Adipocyte (in vitro differentiated cells): ENCODE results near the gene HMCN1.

Experiments used
- DNase-seq: peaks from one replicate; pipeline ENCODE4 v3.0.0-alpha.2; 2015; ENCODE audit warnings: low read depth
- H3K27me3 ChIP-seq: replicated peaks from 2 replicates; pipeline ENCODE4 v1.7.0; 2013; ENCODE audit warnings: mild to moderate bottlenecking, low read length, moderate library complexity; ENCODE audit not compliant: control insufficient read depth, insufficient read depth
- H3K36me3 ChIP-seq: 2 replicates; pipeline ENCODE4 v1.7.0; 2013; ENCODE audit warnings: low read length, mild to moderate bottlenecking, moderate library complexity; ENCODE audit not compliant: control insufficient read depth, insufficient read depth, severe bottlenecking
- H3K4me1 ChIP-seq: 2 replicates; pipeline ENCODE4 v1.7.0; 2013; ENCODE audit warnings: mild to moderate bottlenecking, low read length, moderate library complexity; ENCODE audit not compliant: control insufficient read depth, insufficient read depth
- H3K4me3 ChIP-seq: 2 replicates; pipeline ENCODE4 v1.7.0; 2013; ENCODE audit warnings: mild to moderate bottlenecking, low read length, moderate library complexity
- H3K9ac ChIP-seq: 2 replicates; pipeline ENCODE4 v1.7.0; 2013; ENCODE audit warnings: mild to moderate bottlenecking, low read length, moderate library complexity
- H3K9me3 ChIP-seq: 2 replicates; pipeline ENCODE4 v1.7.0; 2013; ENCODE audit warnings: mild to moderate bottlenecking, low read length, moderate library complexity; ENCODE audit not compliant: control insufficient read depth

HMCN1 gene

DNA sequence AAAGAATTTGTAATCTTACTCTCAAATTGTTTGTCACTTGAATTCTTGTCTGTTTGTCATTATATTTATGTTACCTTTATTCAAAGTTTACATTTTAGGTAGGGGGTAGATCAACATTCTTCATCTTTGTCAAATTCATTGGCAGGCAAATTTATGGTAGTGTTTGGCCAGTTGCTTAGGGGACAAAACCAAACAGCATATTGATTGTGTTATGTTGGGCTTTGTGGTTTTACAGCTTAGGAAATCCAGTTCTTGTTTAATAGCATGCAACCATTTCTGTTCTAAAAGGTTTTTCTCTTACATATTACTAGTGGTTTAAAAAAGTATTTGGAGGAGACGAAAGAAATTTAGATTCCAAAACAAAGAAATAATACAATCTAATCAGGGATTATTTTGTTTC lies 91.4 kb downstream of the HMCN1 start:
- no peaks in the 10 kb centered on the region for H3K36me3 ChIP-seq
- DNase-seq = peak; percentile 29
- no peaks in the 10 kb centered on the region for H3K9me3 ChIP-seq
- no peaks in the 10 kb centered on the region for H3K27me3 ChIP-seq
- H3K4me1 ChIP-seq = peaks cover 16% of the 10 kb centered on the region
- no peak overlapping the region for H3K4me3 ChIP-seq
- H3K9ac ChIP-seq = no peak overlapping the region

DNA sequence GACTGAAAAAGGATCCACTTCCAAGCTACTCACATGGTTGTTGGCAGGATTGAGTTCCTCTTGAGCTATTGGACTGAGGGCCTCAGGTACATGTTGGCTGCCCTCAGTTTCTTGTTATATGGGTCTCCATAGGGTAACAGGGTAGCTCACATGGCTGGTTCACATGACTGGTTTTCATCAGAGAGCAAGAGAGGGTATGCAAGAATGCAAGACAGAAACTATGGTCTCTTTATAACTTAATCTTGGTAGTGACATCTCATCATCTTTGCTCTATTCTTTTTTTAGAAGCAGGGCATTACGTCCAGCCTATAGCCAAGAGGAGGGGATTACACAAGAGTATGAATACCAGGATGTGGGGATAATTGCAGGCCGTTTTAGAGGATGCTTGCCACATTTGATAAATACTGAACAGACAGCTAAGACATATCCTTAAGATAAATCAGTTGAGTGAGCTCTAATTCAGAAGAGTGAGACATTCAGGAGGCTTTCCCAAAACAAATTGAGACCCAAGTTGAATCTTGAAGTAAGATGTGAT lies 100.2 kb downstream of the HMCN1 start:
- Histone ChIP-seq H3K4me1 (no peaks in the 10 kb centered on the region), H3K9ac (no peak overlapping the region), H3K36me3 (no peaks in the 10 kb centered on the region), H3K9me3 (no peaks in the 10 kb centered on the region), H3K4me3 (no peak overlapping the region), H3K27me3 (no peaks in the 10 kb centered on the region)
- no peak for DNase-seq

DNA sequence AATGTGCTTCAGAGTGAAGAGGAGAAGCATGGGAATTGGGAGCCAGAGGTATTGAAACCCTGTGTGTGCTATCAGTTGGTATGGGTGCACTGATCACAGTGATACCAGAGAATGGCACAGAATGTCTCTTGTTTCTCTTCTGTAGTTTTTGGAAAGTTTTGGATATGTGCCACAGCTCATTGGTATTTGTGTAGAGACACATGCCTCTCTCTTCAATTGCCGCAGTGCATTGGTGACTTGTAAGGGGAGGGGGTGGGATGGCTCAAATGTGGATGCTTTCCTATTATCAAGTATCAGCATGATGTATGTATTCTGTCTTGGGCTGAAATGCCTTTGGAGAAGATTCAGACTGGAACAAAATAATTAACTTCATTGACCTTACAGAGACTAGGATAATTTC lies 101.0 kb downstream of the HMCN1 start:
- Histone ChIP-seq H3K9ac (no peak overlapping the region), H3K27me3 (no peaks in the 10 kb centered on the region), H3K9me3 (no peaks in the 10 kb centered on the region), H3K4me3 (no peak overlapping the region), H3K4me1 (no peaks in the 10 kb centered on the region), H3K36me3 (no peaks in the 10 kb centered on the region)
- no peak for DNase-seq

DNA sequence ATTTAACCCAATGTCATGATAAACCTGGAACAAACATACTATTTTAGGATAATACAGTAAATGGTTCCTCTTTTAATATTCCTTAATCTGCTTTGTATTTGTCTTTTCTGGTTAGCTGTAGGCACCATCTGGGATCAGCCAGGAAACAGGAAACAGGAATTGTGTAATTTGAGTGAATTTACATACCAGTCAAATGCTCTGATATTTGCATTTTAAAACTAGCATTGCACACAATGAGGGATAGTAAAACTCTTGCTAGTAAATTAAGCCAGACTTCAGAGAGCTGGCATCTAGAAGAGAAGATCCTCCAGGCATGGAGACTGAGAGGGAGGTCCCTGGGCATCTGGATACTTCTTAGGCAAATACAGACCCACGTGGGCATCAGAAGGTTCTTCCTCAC lies 103.5 kb downstream of the HMCN1 start:
- Histone ChIP-seq H3K9me3 (no peaks in the 10 kb centered on the region), H3K4me3 (no peak overlapping the region), H3K4me1 (no peaks in the 10 kb centered on the region), H3K36me3 (no peaks in the 10 kb centered on the region), H3K9ac (no peak overlapping the region), H3K27me3 (no peaks in the 10 kb centered on the region)
- no peak for DNase-seq

DNA sequence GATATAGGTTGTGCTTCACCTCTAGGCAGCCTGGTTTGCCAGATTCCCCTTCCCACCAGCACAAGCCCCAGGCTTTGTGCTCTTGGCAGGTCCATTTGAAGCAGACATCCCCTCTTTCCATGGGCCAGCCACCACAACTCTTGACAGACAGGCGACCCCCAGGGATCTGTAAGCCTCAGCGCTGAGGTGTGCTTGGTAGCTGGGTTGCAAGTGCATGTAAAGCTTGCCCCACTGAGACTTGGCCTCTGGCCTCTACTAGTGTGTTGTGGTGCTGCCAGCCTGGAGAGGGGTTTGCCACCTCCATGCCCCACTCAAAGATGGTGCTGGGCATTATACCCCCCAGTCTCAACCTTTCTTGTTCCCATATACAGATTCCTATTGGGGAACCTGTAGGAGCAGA lies 103.9 kb downstream of the HMCN1 start:
- H3K9ac ChIP-seq = no peak overlapping the region
- no peak for DNase-seq
- no peaks in the 10 kb centered on the region for H3K4me1 ChIP-seq
- no peaks in the 10 kb centered on the region for H3K27me3 ChIP-seq
- H3K4me3 ChIP-seq = no peak overlapping the region
- no peaks in the 10 kb centered on the region for H3K36me3 ChIP-seq
- no peaks in the 10 kb centered on the region for H3K9me3 ChIP-seq

DNA sequence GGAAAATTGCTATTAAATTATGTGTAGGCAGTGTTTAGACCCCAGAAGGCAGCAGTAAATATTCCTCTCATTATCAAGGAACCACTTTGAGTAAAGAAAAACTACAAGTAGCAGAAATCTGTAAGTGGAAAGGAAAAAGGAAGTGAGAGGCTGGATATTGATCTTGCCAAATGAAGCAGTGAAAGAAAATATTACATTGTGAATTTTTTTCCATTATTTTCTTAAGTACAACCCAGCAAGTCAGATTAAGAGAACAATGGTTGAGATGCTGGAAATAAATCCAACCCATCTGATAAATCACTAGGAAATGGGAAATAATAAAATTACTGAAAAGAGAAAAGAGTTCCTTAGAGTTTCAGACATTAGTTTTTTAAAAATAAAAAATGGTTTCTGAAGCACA lies 106.7 kb downstream of the HMCN1 start:
- Histone ChIP-seq H3K36me3 (no peaks in the 10 kb centered on the region), H3K4me3 (no peak overlapping the region), H3K27me3 (no peaks in the 10 kb centered on the region), H3K9me3 (no peaks in the 10 kb centered on the region), H3K9ac (no peak overlapping the region), H3K4me1 (peaks cover 9% of the 10 kb centered on the region)
- no peak for DNase-seq

DNA sequence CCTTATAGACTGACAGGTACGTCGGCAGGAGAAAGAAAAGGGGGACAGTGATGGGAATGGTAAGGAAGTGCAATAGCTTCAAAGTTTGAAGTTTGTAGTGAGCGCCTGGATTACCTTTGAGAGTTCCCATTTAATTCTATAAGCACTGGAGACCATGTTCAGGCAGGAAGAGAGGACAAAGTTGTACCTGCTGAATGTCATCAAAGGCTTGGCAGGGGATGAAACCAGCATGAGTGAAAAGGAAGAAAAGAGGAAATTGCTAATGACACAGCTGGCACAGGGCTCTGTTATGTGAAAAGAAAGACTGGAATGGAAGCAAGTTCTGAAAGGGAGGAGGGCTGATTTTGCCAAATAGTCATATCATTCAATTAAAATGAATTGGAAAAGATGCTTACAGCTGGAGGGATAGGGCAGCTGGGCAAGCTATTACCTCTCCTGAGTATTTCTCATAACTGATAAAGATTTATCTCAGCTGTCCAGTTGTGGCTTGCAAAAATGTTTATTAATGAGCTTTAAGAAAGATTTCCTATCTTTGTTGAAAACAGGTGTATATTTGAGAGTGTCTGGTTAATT lies 109.2 kb downstream of the HMCN1 start:
- Histone ChIP-seq H3K9me3 (no peaks in the 10 kb centered on the region), H3K27me3 (no peaks in the 10 kb centered on the region), H3K9ac (no peak overlapping the region), H3K4me1 (peaks cover 21% of the 10 kb centered on the region), H3K36me3 (no peaks in the 10 kb centered on the region), H3K4me3 (no peak overlapping the region)
- DNase-seq = no peak

DNA sequence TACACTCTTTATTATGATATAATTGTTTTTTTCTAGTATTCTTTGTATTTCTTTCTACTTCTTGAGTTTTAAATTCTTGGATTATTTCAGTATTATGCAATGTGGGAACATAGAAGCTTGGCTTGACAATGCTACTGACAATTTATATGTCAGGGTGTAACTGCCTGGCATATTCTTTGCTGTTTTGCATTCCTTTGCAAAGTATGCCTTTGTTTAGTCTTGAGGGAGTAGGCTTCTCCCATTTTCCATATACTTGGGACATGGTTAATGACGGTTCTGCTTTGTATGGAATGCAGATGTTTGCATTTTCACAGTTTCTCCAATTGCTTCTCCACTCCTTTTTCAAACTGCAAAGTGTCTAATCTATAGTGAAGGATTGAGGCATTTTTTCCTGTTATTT lies 109.8 kb downstream of the HMCN1 start:
- Histone ChIP-seq H3K4me1 (peaks cover 21% of the 10 kb centered on the region), H3K9me3 (no peaks in the 10 kb centered on the region), H3K4me3 (no peak overlapping the region), H3K9ac (no peak overlapping the region), H3K27me3 (no peaks in the 10 kb centered on the region), H3K36me3 (no peaks in the 10 kb centered on the region)
- peak; percentile 36 for DNase-seq

DNA sequence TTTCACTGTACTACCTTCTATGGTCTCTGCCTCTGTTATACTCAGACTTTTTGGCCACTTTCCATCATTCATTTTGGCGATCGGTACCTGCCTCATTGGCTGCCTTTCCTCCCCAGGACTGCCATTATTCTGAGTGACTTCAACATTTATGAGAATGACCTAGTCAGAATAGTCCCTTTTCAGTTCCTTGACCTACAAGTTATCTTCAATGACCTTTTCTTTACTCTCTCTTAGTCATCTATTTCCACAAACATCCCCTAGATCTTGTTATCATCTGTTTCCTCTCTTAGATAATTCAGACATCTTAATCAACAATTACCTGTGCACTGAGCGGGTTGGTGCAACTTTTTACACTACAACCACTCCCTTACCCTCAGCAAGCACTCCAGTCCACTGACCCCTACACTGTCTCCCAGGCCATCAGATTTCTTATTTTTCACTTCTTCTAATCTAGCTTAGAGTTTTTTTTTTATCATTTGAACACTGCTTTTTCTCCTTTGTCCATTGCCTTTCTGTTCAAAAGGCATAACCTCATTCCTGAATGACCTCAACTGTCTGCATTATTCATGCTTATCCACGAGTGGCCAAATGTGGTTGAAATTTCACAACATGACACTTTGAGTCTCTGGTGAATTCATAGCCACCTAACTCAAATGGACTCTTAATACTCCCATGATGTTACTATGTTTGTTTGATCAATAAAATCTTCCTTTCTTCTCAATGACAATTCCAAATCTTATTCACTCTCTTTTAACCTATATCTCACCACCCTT lies 112.7 kb downstream of the HMCN1 start:
- DNase-seq = peak; percentile 44
- H3K9ac ChIP-seq = no peak overlapping the region
- H3K36me3 ChIP-seq = no peaks in the 10 kb centered on the region
- H3K4me3 ChIP-seq = no peak overlapping the region
- H3K9me3 ChIP-seq = no peaks in the 10 kb centered on the region
- H3K27me3 ChIP-seq = no peaks in the 10 kb centered on the region
- peaks cover 26% of the 10 kb centered on the region for H3K4me1 ChIP-seq

DNA sequence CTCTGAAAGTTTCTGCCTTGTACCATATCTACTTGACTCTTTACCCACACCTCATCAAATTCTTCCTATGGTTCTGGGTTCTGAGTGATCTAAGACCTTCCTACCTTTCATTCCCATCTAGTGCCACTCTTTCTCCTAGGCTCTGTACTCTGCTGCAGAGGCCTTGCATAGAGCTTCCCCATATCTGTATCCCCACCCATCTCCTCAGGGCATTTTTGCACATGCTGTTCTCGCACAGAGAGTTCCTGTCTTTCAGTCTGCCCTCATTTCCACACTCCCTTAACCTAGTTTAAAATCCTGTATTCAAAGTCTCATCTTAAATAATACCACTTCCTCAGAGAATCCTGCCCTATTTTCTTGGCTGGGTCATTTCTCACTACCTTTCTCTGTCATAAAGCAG lies 114.8 kb downstream of the HMCN1 start:
- Histone ChIP-seq H3K9ac (no peak overlapping the region), H3K4me1 (peaks cover 27% of the 10 kb centered on the region), H3K4me3 (no peak overlapping the region), H3K27me3 (no peaks in the 10 kb centered on the region), H3K9me3 (no peaks in the 10 kb centered on the region), H3K36me3 (no peaks in the 10 kb centered on the region)
- no peak for DNase-seq

DNA sequence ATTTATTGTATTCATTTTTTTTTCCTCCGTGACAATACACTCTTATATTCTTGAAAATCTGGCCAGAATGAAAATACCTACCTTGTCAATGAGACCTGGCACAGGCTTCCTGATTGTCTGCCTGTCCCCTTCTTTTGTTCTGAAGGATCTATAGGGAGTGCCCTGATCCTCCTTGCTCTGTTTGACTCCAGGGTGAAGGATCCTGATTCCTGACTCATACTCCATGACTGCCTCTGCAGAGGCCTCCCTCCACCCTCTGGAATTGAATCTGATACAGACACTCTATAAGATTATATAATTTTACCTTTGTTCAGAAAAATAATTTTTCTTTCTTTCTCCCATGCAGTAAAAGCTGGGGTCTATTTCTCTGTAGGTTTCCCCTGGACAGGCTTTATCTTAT lies 116.2 kb downstream of the HMCN1 start:
- no peak overlapping the region for H3K9ac ChIP-seq
- no peaks in the 10 kb centered on the region for H3K36me3 ChIP-seq
- no peaks in the 10 kb centered on the region for H3K9me3 ChIP-seq
- no peak for DNase-seq
- no peaks in the 10 kb centered on the region for H3K27me3 ChIP-seq
- peaks cover 23% of the 10 kb centered on the region for H3K4me1 ChIP-seq
- no peak overlapping the region for H3K4me3 ChIP-seq
